Measurements from ENCODE around the gene HSD11B1L. TPM values are rescaled to one million over a fixed set of nuclear protein-coding genes. Genes with fewer than 3 reads are reported as not detected.

The HSD11B1L gene
- total RNA-seq, 2 donors from 2014 or later = 10.3 to 12.6 TPM

DNA sequence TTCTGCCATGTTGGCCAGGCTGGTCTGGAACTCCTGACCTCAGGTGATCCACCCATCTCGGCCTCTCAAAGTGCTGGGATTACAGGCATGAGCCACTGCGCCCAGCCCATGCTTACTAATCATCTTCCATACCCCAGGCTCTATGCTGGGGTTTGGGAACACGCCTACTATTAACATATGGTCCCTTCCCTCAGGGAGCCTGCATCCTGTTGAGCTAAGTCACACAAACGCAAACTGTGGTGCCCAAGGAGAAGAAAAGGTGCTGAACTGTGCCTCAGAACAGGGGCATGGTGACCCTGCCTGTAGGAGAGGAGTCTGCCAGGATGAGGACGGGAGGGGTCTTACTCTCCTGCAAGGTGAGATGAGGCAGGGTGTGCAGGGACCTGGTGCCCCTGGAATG lies 6.1 kb upstream of the HSD11B1L start:
- H3K27me3 ChIP-seq = no peaks in the 10 kb centered on the region
- H3K9me3 ChIP-seq = no peaks in the 10 kb centered on the region
- TF ChIP-seq, protein P1, sequence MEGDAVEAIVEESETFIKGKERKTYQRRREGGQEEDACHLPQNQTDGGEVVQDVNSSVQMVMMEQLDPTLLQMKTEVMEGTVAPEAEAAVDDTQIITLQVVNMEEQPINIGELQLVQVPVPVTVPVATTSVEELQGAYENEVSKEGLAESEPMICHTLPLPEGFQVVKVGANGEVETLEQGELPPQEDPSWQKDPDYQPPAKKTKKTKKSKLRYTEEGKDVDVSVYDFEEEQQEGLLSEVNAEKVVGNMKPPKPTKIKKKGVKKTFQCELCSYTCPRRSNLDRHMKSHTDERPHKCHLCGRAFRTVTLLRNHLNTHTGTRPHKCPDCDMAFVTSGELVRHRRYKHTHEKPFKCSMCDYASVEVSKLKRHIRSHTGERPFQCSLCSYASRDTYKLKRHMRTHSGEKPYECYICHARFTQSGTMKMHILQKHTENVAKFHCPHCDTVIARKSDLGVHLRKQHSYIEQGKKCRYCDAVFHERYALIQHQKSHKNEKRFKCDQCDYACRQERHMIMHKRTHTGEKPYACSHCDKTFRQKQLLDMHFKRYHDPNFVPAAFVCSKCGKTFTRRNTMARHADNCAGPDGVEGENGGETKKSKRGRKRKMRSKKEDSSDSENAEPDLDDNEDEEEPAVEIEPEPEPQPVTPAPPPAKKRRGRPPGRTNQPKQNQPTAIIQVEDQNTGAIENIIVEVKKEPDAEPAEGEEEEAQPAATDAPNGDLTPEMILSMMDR (IDR thresholded peaks at IDR 0.05) = no peak
- no peak for DNase-seq (ENCODE audit: low spot score)
- peaks cover 0 to 19% of the 10 kb centered on the region in 2 donors for H3K4me1 ChIP-seq
- peaks cover 18% of the 10 kb centered on the region for H3K36me3 ChIP-seq
- H3K27ac ChIP-seq = no peak overlapping the region
- H3K4me3 ChIP-seq = no peak overlapping the region

DNA sequence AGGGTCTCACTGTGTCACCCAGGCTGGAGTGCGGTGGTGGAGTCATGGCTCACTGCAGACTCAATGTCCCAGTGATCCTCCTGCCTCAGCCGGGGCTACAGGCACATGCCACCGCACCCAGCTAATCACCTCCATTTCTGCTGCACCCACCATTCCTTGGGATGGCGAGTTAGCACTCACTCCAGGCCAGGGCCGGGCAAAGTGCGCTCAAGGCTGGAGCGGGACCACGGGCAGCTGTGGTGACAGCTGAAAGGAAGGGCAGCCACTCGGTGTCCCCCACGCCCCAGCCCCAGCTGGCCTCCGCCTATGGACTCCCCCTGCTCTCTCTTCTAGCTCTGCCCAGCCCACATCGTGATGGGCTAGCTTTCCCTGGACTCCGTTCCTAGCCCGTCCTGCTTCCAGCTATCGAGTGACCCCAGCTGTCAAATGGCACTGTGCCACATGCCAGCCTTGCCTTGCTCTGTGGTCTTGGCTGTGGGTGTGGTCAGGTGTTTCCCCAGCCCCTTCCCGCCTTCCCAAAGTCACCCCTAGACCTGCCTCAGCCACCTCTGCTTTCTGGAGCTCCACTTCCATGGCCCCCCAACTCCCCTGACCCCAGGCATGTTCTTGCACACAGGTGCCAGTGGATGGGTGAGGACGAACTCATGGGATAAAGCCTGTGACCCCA lies 4.6 kb upstream of the HSD11B1L start:
- no peaks in the 10 kb centered on the region for H3K9me3 ChIP-seq
- H3K27me3 ChIP-seq = no peaks in the 10 kb centered on the region
- no peak overlapping the region for H3K27ac ChIP-seq
- H3K4me1 ChIP-seq = peaks cover 0 to 24% of the 10 kb centered on the region in 2 donors
- no peak overlapping the region for H3K4me3 ChIP-seq
- TF ChIP-seq, protein P1 (IDR thresholded peaks at IDR 0.05) = no peak
- DNase-seq (ENCODE audit: low spot score) = no peak
- H3K36me3 ChIP-seq = peaks cover 15% of the 10 kb centered on the region

DNA sequence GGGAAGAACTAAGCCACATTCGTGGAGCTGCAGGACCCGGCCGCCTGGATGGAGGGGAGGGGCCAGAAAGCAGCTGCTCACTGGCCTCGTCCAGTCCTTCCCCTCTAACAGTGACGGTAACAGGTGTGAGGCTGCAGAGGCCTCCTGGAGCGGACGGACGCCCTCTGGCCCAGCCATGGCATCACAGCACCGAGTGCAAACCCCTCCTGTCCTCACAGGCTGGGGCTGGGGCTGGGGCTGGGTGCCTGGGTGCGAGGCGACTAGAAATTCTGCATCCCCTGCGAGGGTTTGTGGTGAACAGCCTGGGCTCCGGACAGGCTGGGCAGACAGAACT lies 4.1 kb upstream of the HSD11B1L start:
- no peak for DNase-seq (ENCODE audit: low spot score)
- Histone ChIP-seq H3K4me1 (peaks cover 0 to 27% of the 10 kb centered on the region in 2 donors), H3K36me3 (peaks cover 12% of the 10 kb centered on the region), H3K4me3 (no peak overlapping the region), H3K27ac (no peak overlapping the region), H3K27me3 (no peaks in the 10 kb centered on the region), H3K9me3 (no peaks in the 10 kb centered on the region)
- TF ChIP-seq, protein P1 (IDR thresholded peaks at IDR 0.05) = no peak

DNA sequence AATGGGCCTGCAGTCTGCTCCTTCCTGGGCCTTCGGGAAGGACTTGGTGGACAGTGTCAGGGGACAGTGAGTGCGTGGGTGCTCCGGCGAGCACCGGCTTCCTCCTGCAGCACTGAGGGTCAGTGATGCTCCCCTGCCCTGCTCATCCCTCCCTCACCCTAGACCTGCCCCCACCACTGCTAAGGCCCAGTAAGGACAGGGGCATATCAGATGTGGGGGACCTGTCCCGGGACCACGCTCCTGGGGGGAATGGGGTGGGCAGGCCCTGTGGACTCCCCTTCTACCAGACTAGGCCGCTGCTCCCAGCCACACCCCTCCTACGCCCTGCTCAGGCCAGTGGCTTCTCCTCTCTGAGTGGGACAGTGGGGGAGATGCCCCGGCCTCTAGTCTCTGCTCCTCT lies 3.7 kb upstream of the HSD11B1L start:
- no peak overlapping the region for H3K4me3 ChIP-seq
- no peak for DNase-seq (ENCODE audit: low spot score)
- TF ChIP-seq, protein P1 (IDR thresholded peaks at IDR 0.05) = no peak
- peaks cover 12% of the 10 kb centered on the region for H3K36me3 ChIP-seq
- no peaks in the 10 kb centered on the region for H3K9me3 ChIP-seq
- peaks cover 0 to 27% of the 10 kb centered on the region in 2 donors for H3K4me1 ChIP-seq
- no peaks in the 10 kb centered on the region for H3K27me3 ChIP-seq
- H3K27ac ChIP-seq = no peak overlapping the region

DNA sequence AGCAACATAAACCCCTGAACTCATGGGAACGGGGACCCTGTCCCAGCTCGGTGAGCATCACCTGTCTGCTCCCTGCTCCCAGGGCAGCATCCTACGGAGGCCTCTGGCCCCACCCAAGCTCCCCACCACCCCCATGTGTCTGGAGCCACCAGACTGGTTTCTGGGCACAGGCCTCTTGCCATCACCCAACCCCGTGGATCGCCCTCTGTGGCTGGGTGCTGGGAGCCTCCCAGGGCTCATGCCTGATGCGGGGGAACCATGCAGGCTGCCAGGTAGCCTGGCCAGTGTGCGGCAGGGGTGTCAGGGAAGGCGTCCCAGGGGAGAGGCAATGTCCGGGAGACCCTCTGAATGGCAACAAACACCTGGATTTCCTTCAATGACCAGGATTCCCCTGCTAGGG lies 3.2 kb upstream of the HSD11B1L start:
- H3K36me3 ChIP-seq = peaks cover 12% of the 10 kb centered on the region
- no peak overlapping the region for H3K4me3 ChIP-seq
- TF ChIP-seq, protein P1 (IDR thresholded peaks at IDR 0.05) = no peak
- H3K9me3 ChIP-seq = no peaks in the 10 kb centered on the region
- no peak overlapping the region for H3K27ac ChIP-seq
- no peak for DNase-seq (ENCODE audit: low spot score)
- H3K27me3 ChIP-seq = no peaks in the 10 kb centered on the region
- peaks cover 0 to 27% of the 10 kb centered on the region in 2 donors for H3K4me1 ChIP-seq

All from right atrium auricular region (tissue), 2 donors.